Effector CD4-positive, alpha-beta T cell (primary cell): Measurements from ENCODE around the gene NR3C1.

Source experiments
- DNase-seq: peaks from one replicate; pipeline ENCODE4 v3.0.0-alpha.2; 2020

Gene NR3C1

GRCh38 chr5:143302341-143303045 is 101.0 kb downstream of the NR3C1 start:
- DNase-seq: no peak

DNA sequence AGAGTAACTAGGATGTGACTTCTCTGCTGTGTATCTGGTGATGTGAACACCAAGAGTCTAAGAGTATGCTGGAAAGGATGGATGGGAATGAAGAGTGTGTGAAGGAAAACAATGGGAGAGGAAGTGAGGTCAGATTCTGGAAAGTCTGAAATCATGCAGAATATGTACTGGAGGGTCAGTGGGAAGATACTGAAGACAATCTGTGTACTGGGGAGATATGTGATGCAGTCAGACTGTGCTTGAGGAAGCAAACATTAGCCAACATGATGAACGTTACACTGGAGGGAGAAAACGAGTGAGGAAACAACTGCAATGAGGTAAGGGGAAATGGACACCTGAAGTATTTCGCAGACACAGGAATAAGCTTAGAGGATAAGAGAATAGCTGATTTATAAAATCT is 105.7 kb downstream of the NR3C1 start:
- no peak for DNase-seq

GRCh38 chr5:143290125-143290524 is 113.4 kb downstream of the NR3C1 start:
- no peak for DNase-seq

DNA sequence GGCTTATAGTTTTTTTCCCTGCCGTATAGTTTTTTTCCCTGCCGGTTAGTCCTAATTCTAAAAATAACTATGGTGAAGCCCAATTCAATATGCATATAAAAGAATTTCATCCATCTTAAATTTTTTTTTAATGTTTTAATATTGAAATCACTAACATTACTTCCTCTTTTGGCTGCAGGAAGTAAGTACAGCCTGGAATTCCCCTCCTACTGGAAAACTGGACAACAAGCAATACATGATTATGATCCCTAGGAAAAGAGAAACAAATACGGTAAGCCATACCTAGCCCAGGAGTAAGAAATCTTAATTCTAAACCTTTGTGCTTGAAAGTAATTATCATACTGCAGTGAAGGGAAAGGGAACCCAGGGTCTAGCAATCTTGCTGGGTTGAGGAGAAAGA is 119.0 kb downstream of the NR3C1 start:
- no peak for DNase-seq

- DNase-seq: no peak
Observed at GRCh38 chr5:143284002-143284401, 119.5 kb downstream of the NR3C1 start.

DNA sequence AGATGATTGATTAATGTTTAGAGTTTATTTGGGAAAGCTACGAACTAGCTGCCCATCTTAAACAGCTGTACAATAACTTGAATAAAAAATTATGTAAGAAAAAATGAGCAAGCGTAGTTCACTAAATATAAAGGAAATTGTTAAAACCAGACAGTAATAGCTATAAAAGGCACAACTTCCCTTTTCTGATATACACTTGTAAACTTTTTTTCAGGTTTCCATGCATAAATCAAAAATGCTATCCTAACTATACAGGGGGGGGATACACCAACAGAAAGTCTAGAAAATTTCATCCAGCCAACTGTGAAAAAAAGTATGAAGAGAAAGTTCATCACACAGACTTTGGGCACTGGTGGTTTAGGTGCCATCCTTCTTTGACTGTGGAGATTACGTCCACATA is 122.3 kb downstream of the NR3C1 start:
- DNase-seq: no peak

- no peak for DNase-seq
Observed at GRCh38 chr5:143279698-143280097, 123.8 kb downstream of the NR3C1 start.

DNA sequence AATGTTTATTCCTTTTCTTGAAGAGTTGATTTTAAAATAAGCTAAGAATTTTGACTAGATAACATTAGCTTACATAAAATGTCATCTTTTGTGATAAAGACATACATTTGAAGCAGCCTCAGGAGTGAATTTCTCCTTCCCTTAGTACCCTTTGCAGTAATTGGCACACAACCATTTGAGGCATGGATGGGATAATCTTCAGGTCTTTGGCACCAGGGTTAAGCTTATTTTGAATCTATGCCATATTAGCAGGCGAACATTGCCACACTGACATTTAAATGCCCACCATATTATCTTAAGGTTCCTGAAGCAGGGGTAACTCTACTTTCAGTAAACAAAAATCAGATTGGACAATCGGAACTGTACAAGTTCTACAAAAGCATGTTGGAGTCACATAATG is 126.0 kb downstream of the NR3C1 start:
- DNase-seq: no peak

- DNase-seq: no peak
Observed at GRCh38 chr5:143275512-143276363, 127.7 kb downstream of the NR3C1 start.

- no peak for DNase-seq
Observed at GRCh38 chr5:143274952-143275351, 128.5 kb downstream of the NR3C1 start.

DNA sequence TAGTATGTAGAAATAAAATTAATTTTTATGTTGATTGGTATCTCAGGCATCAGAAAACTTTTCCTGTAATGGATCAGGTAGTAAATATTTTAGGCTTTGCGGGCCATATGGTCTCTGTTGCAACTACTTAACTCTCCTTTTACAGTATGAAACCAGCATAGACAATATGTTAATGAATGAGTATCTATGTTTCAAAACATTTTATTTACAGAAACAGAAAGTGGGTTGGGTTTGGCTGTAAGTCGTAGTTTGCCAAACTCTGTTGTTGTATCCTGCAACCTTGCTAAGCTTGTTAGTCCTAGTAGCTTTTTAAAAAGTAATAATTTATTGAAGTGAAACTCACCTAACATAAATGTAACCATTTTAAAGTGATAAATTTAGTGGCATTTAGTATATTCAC is 132.1 kb downstream of the NR3C1 start:
- no peak for DNase-seq

GRCh38 chr5:143268388-143268787 is 135.1 kb downstream of the NR3C1 start:
- no peak for DNase-seq

DNA sequence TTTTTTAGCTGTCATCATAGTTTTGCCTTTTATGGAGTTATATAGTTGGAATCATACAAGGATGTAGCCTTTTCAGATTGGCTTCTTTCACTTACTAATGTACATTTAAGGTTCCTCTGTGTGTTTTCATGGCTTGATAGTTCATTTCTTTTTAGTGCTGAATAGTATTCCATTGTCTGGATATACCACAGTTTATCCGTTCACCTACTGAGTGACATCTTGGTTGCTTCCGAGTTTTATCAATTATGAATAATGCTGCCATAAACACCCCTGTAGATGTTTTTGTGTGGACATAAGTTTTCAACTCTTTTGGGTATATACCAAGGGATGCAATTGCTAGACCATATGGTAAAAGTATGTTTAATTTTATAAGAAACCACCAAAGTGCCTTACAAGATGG is 136.3 kb downstream of the NR3C1 start:
- no peak for DNase-seq

GRCh38 chr5:143265995-143266394 is 137.5 kb downstream of the NR3C1 start:
- DNase-seq: no peak

DNA sequence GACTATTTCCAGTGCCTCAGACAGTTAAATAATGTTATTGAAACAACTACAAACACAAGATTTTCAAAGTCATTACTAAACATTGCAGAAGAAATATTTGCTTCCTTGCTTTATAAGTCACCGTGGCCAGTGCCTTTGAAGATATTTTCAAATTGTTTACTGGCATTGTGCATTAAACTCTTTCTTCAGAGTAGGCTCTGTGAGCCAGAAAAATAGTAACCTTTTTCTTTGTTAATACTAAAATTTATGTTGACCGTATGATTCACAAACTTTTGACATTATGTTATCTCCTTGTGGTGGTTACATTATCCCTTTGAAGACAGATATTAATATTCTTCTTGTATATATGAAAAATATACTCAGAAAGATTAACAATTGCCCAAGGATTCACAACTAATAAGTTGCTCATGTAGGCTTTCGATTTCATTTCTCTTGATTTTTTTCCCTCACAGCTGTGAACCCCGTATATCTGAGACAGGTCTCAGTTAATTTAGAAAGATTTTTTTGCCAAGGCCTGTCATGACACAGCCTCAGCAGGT is 140.1 kb downstream of the NR3C1 start:
- DNase-seq: no peak

- no peak for DNase-seq
Observed at GRCh38 chr5:143262393-143263174, 140.9 kb downstream of the NR3C1 start.

DNA sequence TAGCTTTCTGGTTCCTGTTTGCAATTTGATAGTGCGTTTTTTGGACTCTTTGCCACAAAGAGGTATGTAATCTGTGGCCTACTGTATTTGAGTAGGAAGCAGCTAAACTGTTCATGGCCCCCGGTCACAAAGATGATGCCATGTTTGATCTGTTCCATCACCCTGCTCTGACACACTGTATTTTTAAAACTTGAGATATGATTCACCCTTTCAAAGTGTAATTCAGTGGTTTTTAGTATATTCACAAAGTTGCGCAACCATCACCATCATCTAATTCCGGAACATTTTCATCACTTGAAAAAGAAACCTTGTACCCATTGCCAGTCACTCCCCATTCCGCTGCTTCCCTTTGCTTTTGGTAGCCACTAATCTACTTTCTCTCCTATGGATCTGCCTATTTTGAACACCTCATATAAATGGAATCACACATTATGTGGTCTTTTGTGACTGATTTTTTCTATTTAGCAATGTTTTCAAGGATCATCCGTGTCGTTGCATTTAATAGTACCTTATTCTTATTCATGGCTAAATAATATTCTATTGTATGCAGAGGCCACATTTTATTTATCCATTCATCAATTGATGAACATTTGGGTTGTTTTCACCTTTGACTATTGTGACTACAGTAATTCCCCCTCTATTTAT is 141.6 kb downstream of the NR3C1 start:
- DNase-seq: no peak

GRCh38 chr5:143259254-143259605 is 144.3 kb downstream of the NR3C1 start:
- no peak for DNase-seq

GRCh38 chr5:143258559-143259253 is 144.8 kb downstream of the NR3C1 start:
- DNase-seq: no peak

DNA sequence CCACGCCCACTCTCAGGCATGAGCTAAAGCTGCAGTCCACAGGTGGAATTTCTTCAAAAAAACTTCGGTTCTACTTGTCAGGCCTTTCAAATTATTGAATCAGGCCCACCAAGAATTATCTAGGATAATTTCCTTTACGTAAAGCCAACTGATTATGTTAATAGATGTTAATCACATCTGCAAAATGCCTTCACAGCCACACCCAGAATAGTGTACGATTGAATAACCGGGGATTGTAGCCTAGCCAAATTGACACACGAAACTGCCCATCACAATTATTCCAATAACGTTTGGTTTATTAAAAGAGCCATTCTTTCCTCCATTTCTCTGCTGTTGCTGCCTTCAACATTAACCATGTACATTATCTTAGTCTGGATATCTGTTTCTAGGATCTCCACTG is 148.7 kb downstream of the NR3C1 start:
- DNase-seq: no peak

DNA sequence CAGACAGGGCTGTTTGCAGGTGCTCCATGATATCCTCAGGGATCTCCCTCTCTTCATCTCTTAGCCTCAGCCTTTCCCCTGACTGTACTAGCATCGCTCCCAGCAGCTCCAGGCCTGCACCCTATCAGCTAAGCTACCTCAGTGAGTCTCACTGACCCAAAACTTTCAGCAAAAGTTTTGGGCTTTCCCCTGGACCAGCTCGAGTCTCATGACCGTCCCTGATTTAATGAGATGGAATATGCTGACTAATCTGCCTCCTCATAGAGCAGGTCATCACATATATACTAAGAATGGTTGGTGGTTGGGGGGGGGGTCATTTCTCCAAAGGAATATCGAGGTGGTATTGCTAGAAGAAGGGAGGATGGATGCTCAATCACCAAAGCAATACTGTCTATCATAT is 151.5 kb downstream of the NR3C1 start:
- no peak for DNase-seq

DNA sequence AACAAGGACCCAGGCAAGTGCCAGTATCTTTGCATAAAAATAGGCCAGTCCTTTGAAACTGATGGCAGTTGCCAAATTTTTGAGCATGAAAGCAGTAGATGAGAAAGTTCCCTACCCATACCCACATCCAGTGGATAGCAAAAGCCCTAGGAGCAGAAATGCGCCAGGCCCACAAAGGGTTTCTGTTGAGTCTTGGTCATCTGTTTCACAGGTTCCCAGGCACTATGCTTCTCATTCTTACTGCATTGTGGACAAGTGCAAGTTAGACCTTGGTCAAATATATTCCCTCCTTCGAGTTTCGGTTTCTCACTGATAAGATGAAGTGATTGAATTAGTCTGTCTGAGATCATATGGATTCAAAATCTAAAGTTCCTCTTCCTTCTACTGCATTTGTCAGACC is 152.3 kb downstream of the NR3C1 start:
- no peak for DNase-seq
